GM12878 (cell line): ENCODE results near the gene RHOG. TPM values are rescaled to one million over a fixed set of nuclear protein-coding genes. Genes with fewer than 3 reads are reported as not detected.

Experiments used
- ATAC-seq: fragments of 200-7000 bp; cut with Tn5 transposase; 3 replicates; pipeline ENCODE4 v1.9.1; 2020; ENCODE audit warnings: mild to moderate bottlenecking, moderate library complexity
- BruUV-seq: library from RNA; stranded (reverse); fragments of 400-500 nt; replicated peaks from 2 replicates; lab custom pipeline; 2021; lab: Mats Ljungman, UMichigan
- CTCF ChIA-PET: fragments of 300-600 bp; sonication (Branson Sonifier 250); formaldehyde crosslinking; extraction: SDS; loops from one replicate; lab custom pipeline; 2021; ENCODE audit warnings: inconsistent platforms; lab: Yijun Ruan, JAX
- POLR2A ChIA-PET: fragments of 350-600 bp; formaldehyde crosslinking; extraction: SDS; loops from one replicate; lab custom pipeline; 2021; ENCODE audit warnings: inconsistent platforms; lab: Charles Lee
- RAD21 ChIA-PET: fragments of 300-600 bp; sonication (Branson Sonifier 250); formaldehyde crosslinking; loops from one replicate; lab custom pipeline; 2023; ENCODE audit warnings: antibody characterized with exemption; ENCODE audit not compliant: unreplicated experiment; lab: Charles Lee
- SMC1A ChIA-PET: fragments of 300-600 bp; sonication (Branson Sonifier 250); formaldehyde crosslinking; loops from one replicate; lab custom pipeline; 2023; ENCODE audit not compliant: unreplicated experiment, uncharacterized antibody; lab: Charles Lee
- DNase-seq: peaks from one replicate; pipeline ENCODE4 v3.0.0-alpha.2; 2011; ENCODE audit warnings: low read depth, low spot score
- FAIRE-seq: peaks from 3 replicates; lab custom pipeline; 2011; peaks lifted over from hg19 to GRCh38; lab: Jason Lieb, UNC
- H2AFZ ChIP-seq: 2 replicates; pipeline ENCODE4 v1.6.0; 2011; ENCODE audit warnings: low read depth, low read length, control low read depth; ENCODE audit not compliant: control insufficient read depth
- H3K27ac ChIP-seq: 2 replicates; pipeline ENCODE4 v1.5.1; 2011; ENCODE audit warnings: control low read depth; ENCODE audit not compliant: control insufficient read depth, insufficient read depth
- H3K27me3 ChIP-seq, 2 experiments: replicated peaks in 1 of 2; 2 replicates each; pipeline versions ENCODE4 v1.6.0 to v1.6.1; 2011; ENCODE audit warnings: low read length in 1 of 2; ENCODE audit not compliant: control insufficient read depth in 2 of 2, insufficient read depth in 2 of 2
- H3K36me3 ChIP-seq, 2 experiments: 2 replicates each; pipeline ENCODE4 v1.5.1; 2011; ENCODE audit warnings: low read length in 1 of 2; ENCODE audit not compliant: control insufficient read depth in 2 of 2, insufficient read depth in 2 of 2
- H3K4me1 ChIP-seq: 2 replicates; pipeline ENCODE4 v1.6.1; 2011; ENCODE audit warnings: mild to moderate bottlenecking, low read length, moderate library complexity, mixed read lengths; ENCODE audit not compliant: control insufficient read depth, insufficient read depth
- H3K4me2 ChIP-seq: 2 replicates; pipeline ENCODE4 v1.6.0; 2011; ENCODE audit warnings: control low read depth; ENCODE audit not compliant: control insufficient read depth, insufficient read depth
- H3K4me3 ChIP-seq: fragments of 200-600 bp; sonication (generic); 2 replicates; pipeline ENCODE4 v1.5.1; 2016
- H3K79me2 ChIP-seq: 2 replicates; pipeline ENCODE4 v1.6.0; 2011; ENCODE audit warnings: low read length; ENCODE audit not compliant: control insufficient read depth, insufficient read depth
- H3K9ac ChIP-seq: 2 replicates; pipeline ENCODE4 v1.8.0; 2011; ENCODE audit warnings: low read length, control low read depth, mixed read lengths; ENCODE audit not compliant: control insufficient read depth, insufficient read depth
- H3K9me3 ChIP-seq: replicated peaks from 3 replicates; pipeline ENCODE4 v1.5.1; 2011; ENCODE audit warnings: mild to moderate bottlenecking, low read length; ENCODE audit not compliant: control insufficient read depth, insufficient read depth
- H4K20me1 ChIP-seq: 2 replicates; pipeline ENCODE4 v1.6.0; 2011; ENCODE audit not compliant: control insufficient read depth, insufficient read depth
- CTCF ChIP-seq, 3 experiments: IDR thresholded peaks in 2 of 3; conservative IDR thresholded peaks in 1 of 3; 2 replicates each; pipeline ENCODE4 v1.5.1; 2011; ENCODE audit warnings: low read depth in 3 of 3, low read length in 3 of 3, mild to moderate bottlenecking in 3 of 3, control low read depth in 2 of 3, moderate library complexity in 2 of 3, inconsistent platforms in 1 of 3, mixed read lengths in 1 of 3; ENCODE audit not compliant: control insufficient read depth in 2 of 3, insufficient read depth in 1 of 3; ENCODE audit errors: extremely low read depth in 1 of 3
- E2F8 ChIP-seq: fragments of 450-650 bp; IDR thresholded peaks from 2 replicates; pipeline ENCODE4 v1.6.1; 2018; ENCODE audit warnings: mild to moderate bottlenecking, low read depth, moderate library complexity; ENCODE audit not compliant: partially characterized antibody
- ESRRA ChIP-seq: IDR thresholded peaks from 2 replicates; pipeline ENCODE4 v1.6.1; 2012; ENCODE audit warnings: mild to moderate bottlenecking, low read length, improper control_type of control experiment
- ETV6 ChIP-seq, 2 experiments: fragments of 450-650 bp in 1 of 2; IDR thresholded peaks in 1 of 2; conservative IDR thresholded peaks in 1 of 2; 2 replicates each; pipeline ENCODE4 v1.6.1; 2014; ENCODE audit warnings: antibody characterized with exemption in 1 of 2, borderline replicate concordance in 1 of 2, low read depth in 1 of 2, mild to moderate bottlenecking in 1 of 2, moderate library complexity in 1 of 2
- NFYA ChIP-seq: IDR thresholded peaks from 2 replicates; pipeline ENCODE4 v1.6.1; 2011; ENCODE audit warnings: low read depth, mild to moderate bottlenecking, low read length, improper control_type of control experiment, borderline replicate concordance
- NFYB ChIP-seq: IDR thresholded peaks from 2 replicates; pipeline ENCODE4 v1.6.1; 2011; ENCODE audit warnings: low read depth, mild to moderate bottlenecking, low read length, improper control_type of control experiment, moderate library complexity; ENCODE audit not compliant: insufficient read depth
- NR2C2 ChIP-seq: IDR thresholded peaks from 2 replicates; pipeline ENCODE4 v1.6.1; 2011; ENCODE audit warnings: borderline replicate concordance, low read depth; ENCODE audit not compliant: control insufficient read depth, insufficient read length
- POLR2A ChIP-seq: IDR thresholded peaks from 2 replicates; pipeline ENCODE4 v1.6.1; 2011; ENCODE audit warnings: low read depth, mild to moderate bottlenecking, low read length
- ZNF24 ChIP-seq: fragments of 450-650 bp; IDR thresholded peaks from 2 replicates; pipeline ENCODE4 v1.6.1; 2017; ENCODE audit warnings: antibody characterized with exemption, mild to moderate bottlenecking
- WGBS: methylation state at CpG from one replicate; pipeline ENCODE4 v1.1.6; 2016; ENCODE audit warnings: low lambda C conversion rate; ENCODE audit not compliant: insufficient replicate concordance, insufficient coverage; ENCODE audit errors: missing lambda C conversion rate; 5-methylcytosine and 5-hydroxymethylcytosine counted together
- in situ Hi-C: fragments of 300-500 bp; cut with MboI; formaldehyde crosslinking; loops from 9 replicates; pipeline ENCODE4 v1.14.3; 2018; ENCODE audit warnings: mixed read lengths
- intact Hi-C: fragments of 100-400 bp; cut with micrococcal nuclease; formaldehyde crosslinking; loops from one replicate; pipeline ENCODE4 v1.14.2; 2022; ENCODE audit not compliant: unreplicated experiment
- polyA plus RNA-seq, 11 experiments: library from polyadenylated mRNA; depleted of rRNA in 4 of 11; unstranded in 6 of 11; stranded (reverse) in 5 of 11; fragments of >200 nt; fragmentation: Nextera tagmentation in 4 of 11; fragmentation: Illumina TruSeq in 1 of 11; extraction: Ambion mirVana in 4 of 11; extraction: Trizol in 1 of 11; gene quantifications; 1 replicate in 1 of 11; 2 replicates in 10 of 11; pipeline versions ENCODE4 v1.2.1 to v1.2.3, GENCODE V29; 2011 to 2016; ENCODE audit warnings: inconsistent platforms in 2 of 11, missing spikeins in 2 of 11, low read depth in 1 of 11
- total RNA-seq, 4 experiments: library from RNA; depleted of rRNA in 3 of 4; stranded (reverse); fragments of >200 nt in 3 of 4; fragmentation: Illumina TruSeq in 1 of 4; extraction: Trizol in 1 of 4; gene quantifications; 2 replicates each; pipeline versions ENCODE4 v1.2.1 to v1.2.3, GENCODE V29; 2013 to 2021

Gene RHOG
- total and polyA plus RNA-seq, 10 of the 15 experiments (the other 5 are each of a cell fraction or from before 2014, with no cell fraction given), result 16.0 to 172 (median 94.8) TPM

GRCh38 chr11:3823762-3824506, 16.8 kb downstream of the RHOG start:
- POLR2A ChIA-PET, result interaction anchor here (1.0 kb wide), 1 partner anchor 20 kb away, joined by 3 read pairs; no protein-coding TSS in a partner anchor

GRCh38 chr11:3823303-3823702, 17.5 kb downstream of the RHOG start:
- Histone ChIP-seq H3K27ac (no peak overlapping the region), H3K4me1 (peaks cover 2% of the 10 kb centered on the region; the same call in 1 of the 2 replicates), H3K4me2 (no peak overlapping the region), H3K27me3 (no peaks in the 10 kb centered on the region), H3K9ac (no peak overlapping the region), H2AFZ (no peak overlapping the region), H3K36me3 (peaks cover 9 to 31% of the 10 kb centered on the region in 2 experiments; a peak in 3 of 4 replicates), H3K9me3 (no peaks in the 10 kb centered on the region), H4K20me1 (no peaks in the 10 kb centered on the region), H3K4me3 (no peak overlapping the region), H3K79me2 (no peaks in the 10 kb centered on the region)
- WGBS, result 94% methylated on average over 3 of the region's 3 CpGs
- in situ Hi-C loops (no loop called here), intact Hi-C loops (no loop called here)
- ChIA-PET RAD21 (interaction anchor here (1.0 kb wide), 1 partner anchor 18 kb away, joined by 3 read pairs; no protein-coding TSS in a partner anchor), POLR2A (no interaction called here), SMC1A (interaction anchor here (1.1 to 1.3 kb wide), 2 partner anchors 18 to 249 kb away, joined by 3 to 4 read pairs; no protein-coding TSS in a partner anchor), CTCF (interaction anchor here (0.6 to 3.8 kb wide), 10 partner anchors 13 to 250 kb away, joined by 3 to 26 read pairs (median 3); partner anchors contain the start of gene RHOG)
- ATAC-seq (no peak), FAIRE-seq (no peak), DNase-seq (no peak)
- BruUV-seq, result no TSS peak
- TF ChIP-seq ETV6 (conservative IDR thresholded peaks at IDR 0.05 in 1 of 2, IDR thresholded peaks at IDR 0.05 in 1 of 2; ENCODE audit: borderline replicate concordance in 1 of 2, low read depth in 1 of 2), result no peak
- no peak for TF ChIP-seq CTCF (IDR thresholded peaks at IDR 0.05 in 2 of 3, conservative IDR thresholded peaks at IDR 0.05 in 1 of 3; ENCODE audit: control insufficient read depth in 2 of 3, extremely low read depth in 1 of 3, insufficient read depth in 1 of 3, low read depth in 3 of 3, low read length in 3 of 3)
- TF ChIP-seq NFYA, result no peak
- TF ChIP-seq E2F8, result no peak
- no peak for TF ChIP-seq NR2C2
- TF ChIP-seq NFYB, result no peak
- no peak for TF ChIP-seq ESRRA

More at GRCh38 chr11:3823762-3824506, 16.8 kb downstream of the RHOG start:
- no peak for FAIRE-seq
- Histone ChIP-seq H3K4me1 (peaks cover 2% of the 10 kb centered on the region; the same call in 1 of the 2 replicates), H3K27me3 (no peaks in the 10 kb centered on the region), H3K27ac (no peak overlapping the region), H3K4me2 (no peak overlapping the region), H3K9ac (no peak overlapping the region), H3K36me3 (peaks cover 12 to 31% of the 10 kb centered on the region in 2 experiments), H3K79me2 (peaks cover under 1% of the 10 kb centered on the region), H3K4me3 (no peak overlapping the region), H2AFZ (no peak overlapping the region), H3K9me3 (no peaks in the 10 kb centered on the region), H4K20me1 (no peaks in the 10 kb centered on the region; the same call in 1 of the 2 replicates)
- no peak for DNase-seq
- ChIA-PET CTCF (interaction anchor here (0.6 to 3.8 kb wide), 11 partner anchors 12 to 249 kb away, joined by 3 to 35 read pairs (median 3); partner anchors contain the start of gene RHOG), SMC1A (interaction anchor here (1.0 to 1.3 kb wide), 3 partner anchors 14 to 249 kb away, joined by 3 to 4 read pairs (median 3); no protein-coding TSS in a partner anchor), RAD21 (interaction anchor here (1.0 to 2.4 kb wide), 2 partner anchors 17 to 18 kb away, joined by 3 to 24 read pairs; partner anchors contain the start of gene RHOG)
- WGBS, result 95% methylated on average over 27 of the region's 30 CpGs
- in situ Hi-C loops, result no loop called here
- intact Hi-C loops, result loop anchor here (1.0 kb wide), 2 partner anchors 17 to 248 kb away; no protein-coding TSS in a partner anchor
- no peak for ATAC-seq
- BruUV-seq, result no TSS peak
- TF ChIP-seq ZNF24 (no peak), POLR2A (peak; percentile 30; the same call in 1 of the 2 replicates)
